SW 1271 (cell line): ENCODE data around the gene NAPG.
"Not testable (repeated sequence)": the region's sequence is repeated elsewhere in the genome, so short reads cannot be mapped to it uniquely, and the experiment has no call there.

Experiments used
- DNase-seq, 2 experiments: peaks; one replicate each; lab custom pipeline; 2025; lab: John Stamatoyannopoulos, UW

NAPG gene

GRCh38 chr18:10579079-10579867 is 53.4 kb downstream of the NAPG start:
- DNase-seq = no peak

- no peak for DNase-seq
These were observed 54.4 kb downstream of the NAPG start for GRCh38 chr18:10580215-10580614.

- no peak for DNase-seq
These were observed 59.4 kb downstream of the NAPG start for GRCh38 chr18:10585260-10585659.

- no peak for DNase-seq
These were observed 63.1 kb downstream of the NAPG start for GRCh38 chr18:10588975-10589374.

GRCh38 chr18:10590412-10590811 is 64.6 kb downstream of the NAPG start:
- no peak for DNase-seq

- DNase-seq = no peak
These were observed 66.1 kb downstream of the NAPG start for GRCh38 chr18:10591896-10592295.

- DNase-seq = not testable (repeated sequence)
These were observed 67.7 kb downstream of the NAPG start for GRCh38 chr18:10593366-10594022.

GRCh38 chr18:10595917-10596316 is 70.1 kb downstream of the NAPG start:
- not testable (repeated sequence) for DNase-seq

- DNase-seq = not testable (repeated sequence)
These were observed 71.9 kb downstream of the NAPG start for GRCh38 chr18:10597695-10598094.

GRCh38 chr18:10600701-10601100 is 74.9 kb downstream of the NAPG start:
- not testable (repeated sequence) for DNase-seq
